Measurements from ENCODE around the gene TADA2B.

Gene TADA2B

DNA sequence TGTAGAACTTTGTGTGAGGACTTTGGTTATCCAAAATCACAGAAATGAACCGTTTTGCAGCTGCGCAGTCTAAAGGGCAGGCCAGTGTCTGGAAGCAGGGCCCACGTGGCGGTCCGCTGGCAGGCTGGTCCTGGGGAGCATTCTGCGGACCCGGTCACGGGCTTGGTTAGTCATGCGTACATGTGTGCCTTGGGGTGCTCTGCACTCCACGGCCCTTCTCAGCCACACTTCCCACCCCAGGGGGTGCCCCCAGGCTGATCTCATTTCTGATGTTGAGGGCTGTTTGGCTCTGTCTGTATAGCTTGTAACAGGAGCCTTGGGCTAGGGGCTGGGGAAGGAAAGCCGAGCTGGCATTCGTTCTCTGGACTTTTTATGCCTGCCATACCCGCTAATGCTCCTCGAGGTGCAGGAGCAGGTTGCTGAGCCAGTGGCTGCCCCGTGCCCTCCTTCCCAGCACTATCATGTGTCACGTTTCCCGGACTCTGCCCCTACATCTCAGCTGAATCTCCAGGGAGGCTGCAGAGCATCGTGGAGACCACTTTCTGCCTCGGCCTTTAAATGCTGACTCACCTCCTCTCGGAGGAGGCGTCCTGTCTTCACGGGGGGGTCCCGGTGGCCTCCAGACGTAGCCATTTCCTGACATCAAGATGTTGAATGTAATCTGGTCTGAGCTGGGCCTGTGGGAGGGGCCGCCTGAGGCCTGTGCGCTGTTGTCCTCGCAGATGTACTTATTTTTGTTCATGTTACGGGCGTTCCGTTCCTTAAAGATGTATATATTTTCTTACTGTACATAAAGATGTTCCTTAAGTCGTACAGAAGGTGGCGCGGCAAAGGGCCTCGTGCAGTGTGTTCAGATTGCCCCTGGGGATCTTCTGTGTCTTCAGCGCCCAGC is 11.4 kb upstream of the TADA2B start:
- TF ChIP-seq, protein P1, sequence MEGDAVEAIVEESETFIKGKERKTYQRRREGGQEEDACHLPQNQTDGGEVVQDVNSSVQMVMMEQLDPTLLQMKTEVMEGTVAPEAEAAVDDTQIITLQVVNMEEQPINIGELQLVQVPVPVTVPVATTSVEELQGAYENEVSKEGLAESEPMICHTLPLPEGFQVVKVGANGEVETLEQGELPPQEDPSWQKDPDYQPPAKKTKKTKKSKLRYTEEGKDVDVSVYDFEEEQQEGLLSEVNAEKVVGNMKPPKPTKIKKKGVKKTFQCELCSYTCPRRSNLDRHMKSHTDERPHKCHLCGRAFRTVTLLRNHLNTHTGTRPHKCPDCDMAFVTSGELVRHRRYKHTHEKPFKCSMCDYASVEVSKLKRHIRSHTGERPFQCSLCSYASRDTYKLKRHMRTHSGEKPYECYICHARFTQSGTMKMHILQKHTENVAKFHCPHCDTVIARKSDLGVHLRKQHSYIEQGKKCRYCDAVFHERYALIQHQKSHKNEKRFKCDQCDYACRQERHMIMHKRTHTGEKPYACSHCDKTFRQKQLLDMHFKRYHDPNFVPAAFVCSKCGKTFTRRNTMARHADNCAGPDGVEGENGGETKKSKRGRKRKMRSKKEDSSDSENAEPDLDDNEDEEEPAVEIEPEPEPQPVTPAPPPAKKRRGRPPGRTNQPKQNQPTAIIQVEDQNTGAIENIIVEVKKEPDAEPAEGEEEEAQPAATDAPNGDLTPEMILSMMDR (IDR thresholded peaks at IDR 0.05) = no peak

DNA sequence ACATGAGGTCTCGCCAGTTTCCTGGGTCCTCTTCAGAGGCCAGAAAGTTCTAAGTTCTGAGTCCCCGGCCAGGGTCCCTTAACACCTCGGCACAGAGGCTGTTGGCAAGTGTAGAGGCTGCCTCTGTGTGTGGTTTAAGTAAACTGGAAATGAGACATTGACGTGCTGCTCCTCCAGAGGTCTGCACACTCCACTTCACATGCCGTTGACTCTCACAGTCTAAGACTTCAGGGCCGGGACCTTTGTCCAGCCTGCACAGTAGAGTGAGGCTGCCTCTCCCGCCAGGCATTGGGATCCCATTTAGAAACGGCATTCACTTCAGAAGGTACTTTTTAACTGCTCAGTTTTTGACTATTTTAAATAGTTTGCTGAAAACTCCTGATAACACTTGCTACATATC is 10.6 kb upstream of the TADA2B start:
- TF ChIP-seq, protein P1 (IDR thresholded peaks at IDR 0.05) = no peak

DNA sequence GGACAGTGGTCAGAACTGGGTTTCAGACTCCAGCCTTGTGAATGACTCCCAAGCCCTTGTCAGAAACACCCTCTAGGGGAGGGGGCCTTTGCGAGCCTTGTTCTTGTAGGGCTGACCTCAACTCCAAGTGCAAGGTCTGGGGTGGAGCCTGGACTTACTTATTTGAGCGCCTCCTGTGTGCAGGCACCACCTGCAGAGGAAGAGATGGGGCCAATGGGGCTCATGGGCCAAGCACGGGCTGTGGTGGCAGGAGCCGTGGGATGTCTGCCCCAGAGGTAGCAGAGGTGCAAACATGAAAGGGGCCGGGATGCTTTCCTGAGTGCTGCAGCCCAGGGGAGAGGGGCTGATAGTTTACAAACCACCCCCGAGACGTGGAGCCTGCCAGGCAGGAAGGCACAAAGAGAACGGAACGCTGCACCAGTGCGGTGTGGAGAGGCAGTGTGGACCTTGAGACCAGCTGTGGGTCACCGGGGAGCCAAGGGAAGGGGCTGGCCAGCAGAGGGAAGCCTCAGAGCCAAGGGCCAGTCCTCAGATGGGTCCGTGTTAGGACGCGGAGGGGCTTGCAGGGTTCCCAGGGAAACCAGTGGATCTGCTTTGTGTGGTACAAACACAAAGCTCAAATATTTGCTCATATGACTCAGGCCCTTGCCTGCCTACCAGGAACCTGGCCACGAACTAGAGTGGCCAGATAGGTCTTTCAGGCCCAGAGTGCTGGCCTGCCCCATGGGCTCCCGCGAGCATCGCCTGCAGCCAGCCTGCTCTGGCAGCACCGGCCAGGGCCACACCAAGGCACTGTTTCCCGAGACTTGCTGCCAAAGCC is 8.7 kb upstream of the TADA2B start:
- TF ChIP-seq, protein P1 (IDR thresholded peaks at IDR 0.05) = no peak

DNA sequence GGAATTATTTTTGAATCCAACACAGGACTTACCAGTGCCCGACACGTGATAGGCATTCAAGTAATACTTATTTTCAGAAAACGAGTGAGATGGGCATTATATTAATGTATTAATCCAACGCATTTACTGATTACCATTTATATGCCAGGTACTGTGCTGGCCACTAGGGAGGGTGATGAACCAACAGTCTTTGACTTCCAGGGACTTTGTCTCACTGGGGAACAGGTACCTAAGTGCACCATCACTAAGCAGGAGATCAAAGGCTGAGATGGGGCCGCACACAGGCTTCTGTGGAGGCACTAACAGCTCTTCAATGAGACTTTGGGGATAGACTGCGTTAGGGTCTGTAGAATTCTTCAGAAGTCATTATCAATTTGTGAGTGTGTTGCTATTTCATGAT is 5.7 kb upstream of the TADA2B start:
- TF ChIP-seq, protein P1 (IDR thresholded peaks at IDR 0.05) = no peak

DNA sequence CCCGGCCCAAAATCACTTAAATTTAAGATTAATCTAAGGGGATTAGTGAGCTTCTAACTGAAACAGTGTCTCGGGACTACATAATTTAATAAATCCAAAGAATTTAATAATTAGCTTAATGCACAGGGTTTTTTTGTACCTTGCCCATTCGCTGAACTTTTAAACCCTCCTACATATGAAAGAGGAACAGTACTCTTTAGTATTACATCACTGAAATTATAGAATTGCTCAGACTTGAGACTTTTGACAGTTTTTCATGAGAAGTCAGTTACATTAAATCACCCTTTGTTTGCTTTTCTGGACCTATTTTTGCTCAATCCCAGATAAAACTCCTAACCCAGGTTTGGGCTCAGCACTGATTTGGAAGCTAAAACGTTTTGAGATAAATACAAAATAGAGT is 2.4 kb upstream of the TADA2B start:
- TF ChIP-seq, protein P1 (IDR thresholded peaks at IDR 0.05) = no peak

DNA sequence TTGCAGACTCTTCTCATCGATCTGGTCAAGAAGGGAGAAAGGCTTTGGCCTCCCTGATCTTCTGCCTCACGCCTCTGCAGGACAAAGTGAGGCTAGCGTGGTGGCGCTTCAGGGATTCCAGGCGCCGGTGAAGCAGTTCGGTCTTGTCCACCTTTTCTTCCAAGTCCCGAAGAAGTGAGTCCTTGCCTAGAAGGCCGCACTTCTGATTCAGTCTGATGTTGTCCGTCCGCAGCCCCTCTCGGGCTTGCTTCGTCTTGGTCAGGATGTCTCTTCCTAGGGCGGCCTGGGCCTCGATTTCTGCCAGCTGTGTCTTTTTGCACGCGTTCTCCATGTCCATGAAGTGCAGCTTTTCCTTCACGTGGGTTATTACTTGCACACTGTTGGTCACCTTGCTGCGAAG is 1.9 kb upstream of the TADA2B start:
- TF ChIP-seq, protein P1 (IDR thresholded peaks at IDR 0.05) = no peak

DNA sequence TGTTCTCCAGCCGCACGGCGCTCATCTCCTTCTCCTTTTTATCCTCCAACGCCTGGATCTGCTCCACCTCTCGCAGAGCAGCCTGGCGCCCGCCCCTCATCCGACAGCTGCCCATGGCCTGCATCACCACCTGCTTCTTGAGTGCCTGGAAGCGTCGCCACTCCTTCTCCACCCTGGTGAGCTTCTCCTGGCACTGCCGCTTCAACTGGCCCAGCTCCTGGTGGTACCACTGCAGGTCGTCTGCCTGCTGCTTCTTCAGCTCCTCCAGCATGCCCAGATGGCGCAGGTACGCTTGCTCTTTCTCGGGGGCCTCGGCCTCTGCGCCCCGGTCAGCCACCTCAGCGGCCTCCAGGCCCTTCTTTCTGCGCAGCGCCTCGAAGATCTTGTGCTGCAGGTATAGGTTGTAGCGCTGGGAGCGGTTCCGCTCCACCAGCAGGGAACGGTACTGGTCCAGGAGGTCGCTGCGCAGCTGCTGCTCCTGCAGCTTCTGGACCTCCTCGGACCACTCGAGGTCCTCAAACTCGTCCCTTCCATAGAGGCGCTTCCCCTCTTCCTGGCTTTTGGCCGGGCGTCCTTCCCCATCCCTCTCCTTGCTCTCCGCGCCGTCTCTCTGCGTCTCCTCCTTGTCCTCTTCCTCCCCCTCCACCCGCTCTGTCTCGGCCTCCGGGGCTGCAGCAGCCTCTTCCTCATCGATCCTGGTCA is 1.2 kb upstream of the TADA2B start:
- TF ChIP-seq, protein P1 (IDR thresholded peaks at IDR 0.05) = no peak

Measured in LNCAP (cell line).